OCI-LY7 (cell line): ENCODE results near the gene GPC1.

Source experiments
- CTCF ChIP-seq: fragments of 200-600 bp; sonication (generic); conservative IDR thresholded peaks from 2 replicates; pipeline ENCODE4 v1.5.1; 2014; ENCODE audit warnings: mild to moderate bottlenecking, antibody characterized with exemption, low read length, moderate library complexity, mixed read lengths
- EZH2phosphoT487 ChIP-seq: fragments of 200-600 bp; sonication (generic); IDR thresholded peaks from 2 replicates; pipeline ENCODE4 v1.6.1; 2018; ENCODE audit warnings: low read depth, borderline replicate concordance, mild to moderate bottlenecking, mixed run types, antibody characterized with exemption, low read length, moderate library complexity, mixed read lengths

- TF ChIP-seq CTCF (no peak), EZH2phosphoT487 (no peak)
Measured at GRCh38 chr2:240439698-240440151, 4.3 kb downstream of the GPC1 start.
